Epithelial cell of prostate (primary cell): ENCODE data around the gene USP43.
"Not testable (repeated sequence)": the region's sequence is repeated elsewhere in the genome, so short reads cannot be mapped to it uniquely, and the experiment has no call there.

ENCODE experiments used
- DNase-seq: peaks from one replicate; pipeline ENCODE4 v3.0.0-alpha.2; 2011; ENCODE audit warnings: low read depth, low spot score
- H3K27ac ChIP-seq: fragments of 450-650 bp; 2 replicates; pipeline ENCODE4 v1.5.1; 2017; ENCODE audit warnings: mild to moderate bottlenecking

Gene USP43

DNA sequence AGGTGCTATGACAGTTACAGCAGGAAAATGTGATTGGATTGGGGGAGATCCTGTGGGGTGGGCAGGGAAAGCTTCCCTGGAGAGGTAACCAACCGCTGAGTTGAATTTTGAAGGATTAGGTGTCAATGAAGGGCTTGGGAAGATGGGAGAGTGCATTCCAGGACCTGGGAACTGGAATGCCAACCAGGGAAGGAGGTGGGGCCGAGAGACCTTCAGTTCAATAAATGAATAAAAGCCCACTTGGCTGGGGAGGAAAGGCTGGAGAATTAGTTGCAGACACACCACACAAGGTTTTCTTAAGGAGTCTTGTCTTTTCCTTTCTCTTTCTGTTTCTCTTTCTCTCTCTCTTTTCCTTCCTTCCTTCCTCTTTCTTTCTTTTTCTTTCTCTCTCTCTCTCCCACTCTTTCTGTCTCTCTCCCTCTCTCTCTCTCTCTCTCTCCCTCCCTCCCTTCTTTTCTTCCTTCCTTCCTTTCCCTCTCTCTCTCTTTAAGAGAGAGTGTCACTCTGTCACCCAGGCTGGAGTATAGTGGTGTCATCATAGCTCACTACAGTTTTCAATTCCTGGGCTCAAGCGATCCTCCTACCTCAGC, 3.3 kb downstream of the USP43 start:
- H3K27ac ChIP-seq: peak overlapping the region; percentile 95
- no peak for DNase-seq

DNA sequence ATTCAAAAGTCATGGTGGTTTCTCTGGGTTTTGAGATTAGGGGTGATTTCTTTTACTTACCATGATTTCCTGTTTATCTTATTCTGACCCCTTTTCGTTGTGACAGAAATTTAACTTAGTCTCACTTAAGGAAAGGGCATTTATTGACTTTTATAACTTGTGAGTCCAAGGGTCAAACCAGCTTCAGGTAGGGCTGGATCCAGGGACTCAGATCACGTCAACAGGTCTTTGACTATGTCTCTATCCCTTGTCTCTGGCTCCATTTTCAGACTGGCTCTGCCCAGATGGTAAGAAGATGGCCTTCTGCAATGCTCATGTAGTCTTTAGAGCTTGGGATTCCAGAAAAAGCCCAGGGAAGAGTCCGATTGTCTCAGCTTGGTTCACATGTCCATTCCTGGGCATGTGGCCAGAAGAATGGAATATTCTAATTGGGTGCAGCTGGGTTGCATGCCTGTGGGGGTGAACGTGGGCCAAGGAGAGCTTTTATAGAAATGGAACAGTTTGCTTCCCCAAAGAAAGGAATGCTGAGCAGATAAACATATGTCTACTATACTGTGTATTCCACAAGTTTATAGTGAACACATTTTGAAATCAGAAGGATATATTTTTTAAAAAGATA, 13.4 kb downstream of the USP43 start:
- no peak for DNase-seq
- no peak overlapping the region for H3K27ac ChIP-seq

DNA sequence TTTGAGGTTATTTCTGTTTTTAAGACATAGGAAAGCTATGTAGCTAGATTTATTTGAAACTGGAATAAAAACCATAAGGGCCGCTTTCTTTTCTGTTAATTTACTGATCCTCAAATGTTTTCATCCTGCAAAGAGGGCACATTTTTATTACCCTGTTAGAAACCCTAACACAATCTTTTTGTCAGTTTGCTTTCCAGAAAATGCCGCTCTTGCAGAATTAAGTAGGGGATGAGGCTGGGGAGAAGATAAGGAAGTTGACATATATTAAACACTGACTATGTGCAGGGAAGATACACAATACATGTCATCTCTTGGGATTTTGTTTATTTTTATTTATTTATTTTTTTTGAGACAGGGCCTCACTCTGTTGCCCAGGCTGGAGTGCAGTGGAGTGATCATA, 15.7 kb downstream of the USP43 start:
- no peak overlapping the region for H3K27ac ChIP-seq
- no peak for DNase-seq

DNA sequence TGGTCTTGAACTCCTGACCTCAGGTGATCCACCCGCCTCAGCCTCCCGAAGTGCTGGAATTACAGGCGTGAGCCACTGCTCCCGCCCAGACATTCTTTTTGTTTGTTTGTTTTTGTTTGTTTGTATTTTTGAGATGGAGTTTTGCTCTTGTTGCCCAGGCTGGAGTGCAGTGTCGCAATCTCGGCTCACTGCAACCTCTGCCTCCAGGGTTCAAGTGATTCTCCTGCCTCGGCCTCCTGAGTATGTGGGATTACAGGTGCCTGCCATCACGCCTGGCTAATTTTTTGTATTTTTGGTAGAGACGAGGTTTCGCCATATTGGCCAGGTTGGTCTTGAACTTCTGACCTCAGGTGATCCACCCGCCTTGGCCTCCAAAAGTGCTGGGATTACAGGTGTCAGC, 18.2 kb downstream of the USP43 start:
- H3K27ac ChIP-seq, DNase-seq: not testable (repeated sequence)

DNA sequence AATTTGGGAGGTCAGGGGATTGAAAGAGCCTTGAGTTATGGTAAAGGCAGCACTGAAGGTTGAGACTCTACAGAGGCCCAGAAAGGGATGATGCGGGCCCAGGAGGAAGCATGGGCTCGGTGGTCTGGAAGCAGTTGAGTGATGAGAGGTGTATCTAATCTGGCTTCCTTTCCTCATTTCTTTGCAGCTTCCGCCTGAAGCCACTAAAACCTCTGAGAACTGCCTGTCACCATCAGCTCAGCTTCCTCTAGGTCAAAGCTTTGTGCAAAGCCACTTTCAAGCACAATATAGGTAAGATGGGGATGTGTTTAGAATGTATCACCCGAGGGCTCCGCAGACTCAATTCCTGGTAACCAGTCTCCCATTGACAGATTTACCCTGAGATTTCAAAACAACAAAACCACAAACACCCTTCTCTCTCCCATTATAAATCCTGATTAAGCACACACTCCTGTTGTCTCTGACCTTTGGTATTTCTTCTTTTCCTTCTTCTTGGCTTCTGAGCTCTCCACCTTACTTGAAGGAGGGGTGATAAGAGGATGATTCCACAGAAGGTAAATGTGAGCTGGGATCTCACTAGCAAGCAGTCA, 21.2 kb downstream of the USP43 start:
- DNase-seq: no peak
- H3K27ac ChIP-seq: peak overlapping the region; percentile 84

DNA sequence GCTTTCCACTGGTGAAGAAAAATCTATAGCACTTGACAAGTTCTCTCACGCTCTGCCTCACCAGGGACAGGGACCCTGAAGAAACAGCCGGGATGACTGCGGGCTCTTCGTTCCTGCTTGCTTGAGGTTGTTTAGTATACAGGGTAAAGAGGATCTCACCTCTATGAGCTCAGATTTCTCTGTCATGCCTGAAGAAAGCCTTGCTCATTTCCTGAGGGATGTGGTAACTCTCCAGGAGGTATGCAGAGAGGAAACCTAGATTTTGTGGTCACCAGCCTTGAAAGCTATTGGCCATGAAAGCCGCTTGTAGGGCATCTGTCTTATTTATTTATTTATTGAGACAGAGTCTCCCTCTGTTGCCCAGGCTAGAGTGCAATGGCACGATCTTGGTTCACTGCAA, 23.2 kb downstream of the USP43 start:
- no peak for DNase-seq
- H3K27ac ChIP-seq: peak overlapping the region; percentile 84

DNA sequence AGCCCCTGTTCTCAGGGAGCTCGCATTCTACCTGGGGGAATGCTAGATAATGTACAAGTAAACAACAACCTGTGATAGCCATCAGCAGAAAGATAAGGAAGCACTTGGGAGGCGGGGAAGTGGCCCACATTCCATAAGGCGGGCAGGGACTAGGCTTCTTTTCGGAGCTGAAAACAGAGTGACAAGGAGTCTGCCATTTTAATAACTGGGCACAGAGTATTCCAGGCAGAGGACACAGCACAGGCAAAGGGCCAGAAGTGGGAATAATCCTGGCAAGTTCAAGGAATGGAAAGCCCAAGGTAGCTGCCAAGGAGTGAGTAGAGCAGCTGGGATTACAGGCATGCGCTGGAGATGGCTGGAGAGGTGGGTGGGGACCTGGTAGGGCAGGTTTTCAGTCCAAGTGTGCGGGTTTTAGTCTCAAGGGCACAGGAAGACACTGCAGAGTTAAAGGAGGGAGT, 24.3 kb downstream of the USP43 start:
- DNase-seq: no peak
- peak overlapping the region; percentile 84 for H3K27ac ChIP-seq

DNA sequence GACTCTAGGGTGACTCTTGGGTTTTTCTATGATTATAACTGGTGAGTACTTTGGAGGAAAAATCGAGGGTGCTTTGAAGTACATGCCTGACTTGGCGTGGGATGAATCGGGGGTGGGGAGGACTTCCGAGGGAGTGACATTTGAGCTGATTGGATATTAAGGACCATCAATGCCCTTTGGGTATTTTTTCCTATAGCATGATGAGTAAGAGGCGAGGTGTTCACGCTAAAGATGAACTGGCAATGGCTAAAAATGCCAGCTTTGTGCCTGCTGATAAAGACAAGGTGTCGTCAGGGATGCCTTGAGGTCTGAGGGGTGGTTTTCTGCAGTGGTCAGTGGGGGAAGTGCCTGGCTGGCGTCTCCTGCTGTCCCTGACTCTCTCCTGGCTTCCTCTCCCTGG, 25.3 kb downstream of the USP43 start:
- peak overlapping the region; percentile 84 for H3K27ac ChIP-seq
- no peak for DNase-seq

DNA sequence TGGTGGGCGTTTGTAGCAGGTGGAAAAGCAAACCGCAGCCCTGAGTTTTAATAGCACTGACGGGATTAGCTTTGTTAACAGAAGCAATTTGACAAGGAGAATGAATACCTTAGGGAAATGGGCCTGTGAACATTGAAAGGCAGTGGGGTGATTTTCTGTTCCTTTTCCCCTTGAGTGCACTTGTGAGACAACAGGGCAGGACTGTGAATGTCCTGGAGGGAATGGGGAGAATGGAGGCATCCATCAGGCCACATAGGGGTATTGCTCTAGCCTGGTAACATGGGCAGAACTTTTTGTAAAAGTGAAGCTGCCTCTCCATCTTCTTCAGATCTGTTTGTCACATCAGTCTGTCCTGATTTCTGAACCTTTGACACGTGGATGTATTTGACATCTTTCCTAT, 26.2 kb downstream of the USP43 start:
- DNase-seq: no peak
- H3K27ac ChIP-seq: no peak overlapping the region

DNA sequence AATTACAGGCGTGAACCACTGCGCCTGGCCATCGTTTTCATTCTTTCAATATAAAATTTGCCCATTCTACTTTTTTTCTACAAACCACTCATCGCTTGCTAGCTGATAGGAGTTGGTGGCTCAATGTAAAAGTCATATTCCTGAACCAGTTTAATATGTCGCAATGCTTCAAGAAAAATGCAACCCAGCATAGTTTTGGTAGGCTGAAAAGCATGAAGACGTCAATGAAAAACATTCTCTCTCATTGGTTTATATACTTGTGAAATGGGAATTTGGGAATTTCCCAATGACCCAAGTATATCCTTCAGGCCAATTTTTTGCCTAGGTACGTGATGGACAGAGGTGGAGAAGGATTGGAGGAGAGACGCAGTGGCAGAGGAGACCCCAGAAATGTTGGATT, 26.9 kb downstream of the USP43 start:
- no peak overlapping the region for H3K27ac ChIP-seq
- DNase-seq: no peak

DNA sequence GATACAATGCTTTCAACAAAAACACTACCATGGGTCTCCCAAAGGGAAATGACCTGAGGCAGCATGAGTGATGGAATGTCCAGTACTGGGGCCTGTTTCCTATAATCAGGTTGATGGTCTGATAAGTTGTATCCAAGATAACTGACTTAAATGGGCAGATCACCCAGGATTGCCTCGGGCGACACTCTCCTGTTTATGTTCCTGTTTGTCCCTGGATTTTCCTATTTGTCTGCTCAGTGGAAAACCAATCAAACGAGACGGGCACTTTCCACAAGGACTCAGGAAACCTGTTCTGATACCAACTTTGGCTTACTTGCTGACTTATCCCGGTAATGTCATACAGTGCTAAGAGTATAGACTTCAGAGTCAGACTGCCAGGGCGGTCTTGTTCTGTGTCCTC, 27.4 kb downstream of the USP43 start:
- no peak for DNase-seq
- H3K27ac ChIP-seq: no peak overlapping the region

DNA sequence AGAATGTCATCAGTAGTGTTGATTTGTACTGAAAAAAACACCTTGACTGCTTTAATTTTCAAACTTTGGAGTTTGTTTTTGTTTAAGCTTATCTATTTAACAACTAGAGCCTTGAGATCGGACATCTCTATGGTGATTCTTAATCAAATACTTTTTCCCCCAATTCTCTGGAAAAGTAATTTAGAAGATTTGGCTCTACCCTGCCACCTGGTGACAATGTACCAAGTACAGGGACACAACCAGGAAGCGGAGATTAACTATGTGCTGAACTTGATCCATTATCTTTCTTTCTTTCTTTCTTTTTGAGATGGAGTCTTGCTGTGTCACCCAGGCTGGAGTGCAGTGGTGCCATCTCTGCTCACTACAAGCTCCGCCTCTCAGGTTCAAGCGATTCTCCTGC, 30.8 kb downstream of the USP43 start:
- no peak for DNase-seq
- H3K27ac ChIP-seq: peak overlapping the region; percentile 95

DNA sequence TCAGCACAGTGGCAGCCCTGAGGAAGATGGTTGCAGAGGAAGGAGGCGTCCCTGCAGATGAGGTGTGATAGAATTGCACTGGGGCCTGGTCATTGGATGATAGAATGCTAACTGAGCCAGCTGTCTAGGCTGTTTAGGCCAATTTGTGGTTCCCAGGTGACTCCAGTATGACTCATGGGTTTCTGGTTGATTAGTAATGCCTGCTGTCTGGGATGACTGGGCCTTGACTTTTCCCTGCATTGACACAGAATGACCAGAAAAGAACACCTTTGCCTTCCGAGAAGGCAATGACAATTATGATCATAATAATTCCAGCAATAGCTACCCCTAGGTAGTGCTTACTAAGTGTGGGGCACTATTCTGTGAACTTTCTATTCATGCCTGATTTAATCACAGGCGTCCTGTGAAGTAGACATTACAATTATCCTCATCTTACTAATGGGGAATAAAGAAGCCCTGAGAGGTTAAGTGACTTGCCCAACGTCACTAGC, 31.5 kb downstream of the USP43 start:
- peak overlapping the region; percentile 95 for H3K27ac ChIP-seq
- DNase-seq: peak; percentile 97

DNA sequence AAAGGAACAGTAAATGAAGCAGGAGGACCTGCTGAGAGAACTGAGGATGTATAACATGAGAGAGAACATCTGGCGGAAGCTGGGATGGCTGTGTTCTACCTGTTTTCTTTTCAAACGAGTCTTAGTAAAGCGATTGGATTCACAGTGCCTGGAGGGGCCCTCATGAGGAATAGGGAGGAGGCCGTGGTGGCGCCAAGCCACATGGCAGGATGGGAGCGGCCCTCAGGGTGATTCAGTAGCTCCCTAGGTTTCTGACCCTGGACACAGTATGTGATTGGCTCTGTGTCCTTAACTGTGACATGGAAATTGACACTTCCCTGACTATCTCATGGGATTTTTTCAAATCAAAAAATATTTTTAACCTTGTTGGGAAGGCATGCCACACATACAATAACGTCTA, 32.1 kb downstream of the USP43 start:
- peak; percentile 29 for DNase-seq
- H3K27ac ChIP-seq: peak overlapping the region; percentile 95

DNA sequence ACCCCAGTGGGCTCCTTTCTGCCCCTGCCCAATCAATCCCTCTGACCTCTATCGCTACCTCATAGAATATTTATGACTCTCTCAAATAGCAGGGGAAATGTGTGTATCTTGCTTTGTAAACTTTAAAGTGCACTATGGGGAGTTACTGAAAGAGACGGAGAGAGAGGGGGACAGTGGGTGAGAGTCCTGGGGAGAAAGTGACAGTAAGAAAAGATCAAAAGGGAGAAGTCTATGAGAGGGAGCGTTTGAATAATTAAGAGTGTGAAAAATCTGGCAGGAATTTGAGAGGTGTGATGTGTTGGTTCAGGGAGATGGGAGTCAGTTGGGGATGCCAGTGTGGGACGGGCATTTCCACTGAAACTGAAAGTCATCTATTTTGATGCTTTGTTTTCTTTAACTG, 32.6 kb downstream of the USP43 start:
- H3K27ac ChIP-seq: peak overlapping the region; percentile 95
- no peak for DNase-seq

DNA sequence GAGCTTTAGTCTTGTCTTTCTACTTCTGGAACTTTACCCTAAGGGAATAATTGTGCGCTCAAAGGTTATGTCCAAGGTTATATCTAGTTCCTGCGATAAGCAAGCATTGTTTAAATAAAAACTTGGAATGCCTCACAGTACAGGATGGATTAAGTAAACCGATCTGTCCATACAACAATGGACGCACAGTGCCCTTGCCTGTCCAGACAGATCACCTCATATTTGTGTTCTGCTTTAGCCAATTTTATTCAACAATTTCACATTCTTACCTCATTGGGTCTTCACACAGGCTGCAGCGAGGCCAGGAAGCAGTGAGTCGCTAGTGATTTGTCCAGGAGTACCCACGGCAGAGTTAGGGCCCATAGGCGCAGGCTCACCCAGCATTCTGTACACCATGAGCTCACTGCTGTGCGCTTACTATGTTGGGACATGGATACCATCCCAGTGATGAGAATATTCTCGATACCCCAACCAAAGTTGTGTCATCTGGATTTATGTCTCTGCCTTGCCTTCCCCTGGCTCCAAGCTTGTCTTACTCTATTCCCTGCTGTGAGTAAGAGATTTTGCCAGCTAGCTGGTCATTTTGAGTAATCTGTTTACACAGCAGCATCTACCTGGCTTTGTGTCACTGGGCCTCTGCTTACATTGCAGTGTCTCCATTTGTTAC, 39.8 kb downstream of the USP43 start:
- peak; percentile 79 for DNase-seq
- peak overlapping the region; percentile 94 for H3K27ac ChIP-seq

DNA sequence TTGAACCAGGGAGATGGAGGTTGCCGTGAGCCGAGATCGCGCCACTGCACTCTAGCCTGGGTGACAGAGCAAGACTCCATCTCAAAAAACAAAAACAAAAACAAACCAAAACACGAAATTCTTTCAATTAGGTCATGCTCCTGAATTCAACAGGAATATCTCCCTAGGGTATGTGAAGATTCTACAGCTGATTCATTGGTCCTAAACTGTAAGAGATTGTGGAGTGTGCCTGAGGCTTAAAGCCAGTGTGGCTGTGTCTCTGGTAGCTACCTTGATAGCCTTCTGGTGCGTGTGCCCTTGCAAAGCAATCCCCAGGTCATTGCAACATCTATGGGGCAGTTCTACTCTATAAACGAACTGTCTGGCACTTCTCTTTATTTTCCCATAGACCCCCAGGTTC, 48.4 kb downstream of the USP43 start:
- no peak for DNase-seq
- no peak overlapping the region for H3K27ac ChIP-seq

DNA sequence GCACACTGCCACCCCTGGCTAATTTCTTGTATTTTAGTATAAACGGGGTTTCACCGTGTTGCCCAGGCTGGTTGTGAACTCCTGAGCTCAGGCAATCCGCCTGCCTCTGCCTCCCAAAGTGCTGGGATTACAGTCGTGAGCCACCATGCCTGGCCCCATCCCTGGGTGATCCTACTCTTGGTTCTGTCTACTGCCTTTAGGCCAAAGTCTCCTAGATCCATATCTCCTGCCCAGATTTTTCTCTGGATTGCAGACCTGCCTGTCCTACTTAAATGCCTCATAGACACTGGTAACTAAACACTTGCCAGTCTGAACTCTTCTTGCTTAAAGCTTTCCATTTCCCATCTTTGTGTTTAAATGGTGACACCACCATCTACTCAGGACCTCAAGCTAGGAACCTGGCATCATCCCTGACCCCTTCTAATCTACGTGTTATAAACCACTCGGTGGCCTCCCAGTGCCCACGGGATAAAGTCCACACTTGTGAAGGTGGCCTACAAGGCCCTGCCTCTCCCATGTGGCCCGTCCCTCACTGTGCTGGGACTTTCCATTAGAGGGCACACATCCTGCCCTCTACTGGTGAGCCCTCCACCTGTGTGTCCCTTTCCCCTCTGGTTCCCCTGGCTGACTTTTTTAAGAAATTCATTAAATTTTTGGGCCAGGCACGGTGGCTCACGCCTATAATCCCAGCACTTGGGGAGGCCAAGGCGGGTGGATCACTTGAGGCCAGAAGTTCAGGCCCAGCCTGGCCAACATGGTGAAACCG, 51.1 kb downstream of the USP43 start:
- no peak overlapping the region for H3K27ac ChIP-seq
- no peak for DNase-seq

DNA sequence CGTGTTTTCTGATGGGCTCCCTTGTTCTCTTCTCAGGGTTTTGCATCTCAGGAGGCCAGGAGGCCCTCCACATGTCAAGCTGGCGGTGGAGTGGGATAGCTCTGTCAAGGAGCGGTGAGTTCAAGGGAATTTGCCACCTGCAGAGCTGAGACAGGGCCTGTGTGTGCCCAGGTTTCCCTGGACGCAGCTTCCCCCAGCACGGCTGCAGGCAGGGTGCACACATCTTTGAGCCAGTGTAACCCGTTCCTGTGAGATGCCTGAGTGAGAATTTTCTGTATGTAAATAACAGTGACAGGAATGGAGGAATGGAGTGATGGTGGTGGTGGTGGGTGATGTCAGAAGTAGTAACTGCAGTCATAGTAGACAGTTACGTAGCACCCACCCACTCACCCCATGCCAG, 54.8 kb downstream of the USP43 start:
- H3K27ac ChIP-seq: no peak overlapping the region
- DNase-seq: no peak

DNA sequence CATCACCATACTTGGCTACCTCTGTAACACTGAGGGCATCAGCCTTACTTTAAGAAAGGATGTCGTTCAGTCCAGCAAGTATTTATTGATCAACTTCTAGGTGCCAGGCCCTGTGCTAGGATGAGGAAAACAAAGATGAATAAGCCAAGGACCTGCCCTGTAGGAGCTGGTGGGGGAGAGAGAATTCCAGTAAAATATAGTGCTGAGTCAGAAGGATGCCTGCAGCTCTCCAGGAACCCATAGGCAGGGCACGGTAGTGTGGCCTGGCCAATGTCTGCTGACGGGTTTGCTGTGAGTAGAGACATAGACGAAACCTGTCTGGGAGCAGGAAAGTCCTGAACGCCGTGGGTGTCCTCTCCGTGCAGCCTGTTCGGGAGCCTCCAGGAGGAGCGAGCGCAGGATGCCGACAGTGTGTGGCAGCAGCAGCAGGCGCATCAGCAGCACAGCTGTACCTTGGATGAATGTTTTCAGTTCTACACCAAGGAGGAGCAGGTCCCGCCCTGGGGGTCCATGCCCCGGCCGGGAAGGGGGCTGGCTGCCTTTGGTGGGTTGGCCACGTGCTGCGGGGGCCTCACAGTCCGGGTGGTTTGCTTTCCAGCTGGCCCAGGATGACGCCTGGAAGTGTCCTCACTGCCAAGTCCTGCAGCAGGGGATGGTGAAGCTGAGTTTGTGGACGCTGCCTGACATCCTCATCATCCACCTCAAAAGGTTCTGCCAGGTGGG, 55.6 kb downstream of the USP43 start:
- no peak overlapping the region for H3K27ac ChIP-seq
- DNase-seq: no peak
